ENCODE results near the gene DDX20.

- TF ChIP-seq EZH2 (IDR thresholded peaks at IDR 0.05; ENCODE audit: insufficient read depth, poor library complexity, severe bottlenecking) (no peak), EZH2phosphoT487 (IDR thresholded peaks at IDR 0.05; ENCODE audit: insufficient read depth, low read depth) (no peak)
These were observed 36.0 kb upstream of the DDX20 start for GRCh38 chr1:111719674-111720132.
